IPS DF 6.9 (cell line): ENCODE data around the gene KCNB1.

ENCODE experiments used
- DNase-seq: peaks from one replicate; pipeline ENCODE4 v3.0.0-alpha.2; 2013; ENCODE audit warnings: low read depth, low spot score
- H3K27ac ChIP-seq: one replicate; pipeline ENCODE4 v1.5.1; 2013; ENCODE audit warnings: low read length, control low read depth
- H3K27me3 ChIP-seq: 2 replicates; pipeline ENCODE4 v1.6.1; 2013; ENCODE audit warnings: mild to moderate bottlenecking, low read length; ENCODE audit not compliant: control insufficient read depth, insufficient read depth
- H3K36me3 ChIP-seq: 2 replicates; pipeline ENCODE4 v1.6.1; 2013; ENCODE audit warnings: low read length; ENCODE audit not compliant: control insufficient read depth, insufficient read depth
- H3K4me1 ChIP-seq: 2 replicates; pipeline ENCODE4 v1.6.1; 2013; ENCODE audit warnings: low read length; ENCODE audit not compliant: control insufficient read depth, insufficient read depth
- H3K4me3 ChIP-seq: 2 replicates; pipeline ENCODE4 v1.5.1; 2013; ENCODE audit warnings: mild to moderate bottlenecking, low read length
- H3K9me3 ChIP-seq: 2 replicates; pipeline ENCODE4 v1.6.1; 2013; ENCODE audit warnings: low read length, inconsistent platforms; ENCODE audit not compliant: control insufficient read depth, insufficient read depth
- WGBS: extraction: QIAGEN DNeasy Blood & Tissue Kit; methylation state at CpG from one replicate; pipeline ENCODE4 v1.1.7; 2013; ENCODE audit warnings: mixed read lengths, missing lambda C conversion rate; ENCODE audit not compliant: insufficient read length, insufficient coverage; 5-methylcytosine and 5-hydroxymethylcytosine counted together

The KCNB1 gene

GRCh38 chr20:49349078-49349477 is 133.4 kb downstream of the KCNB1 start:
- Histone ChIP-seq H3K4me1 (peaks cover 2% of the 10 kb centered on the region; the same call in 1 of the 2 replicates), H3K36me3 (no peaks in the 10 kb centered on the region), H3K9me3 (no peaks in the 10 kb centered on the region), H3K27ac (no peak overlapping the region), H3K4me3 (no peak overlapping the region), H3K27me3 (no peaks in the 10 kb centered on the region)
- no peak for DNase-seq
- WGBS = no CpG with 5 or more reads among the region's 1 CpG

GRCh38 chr20:49348563-49348962 is 133.9 kb downstream of the KCNB1 start:
- no peaks in the 10 kb centered on the region for H3K36me3 ChIP-seq
- no peak overlapping the region for H3K27ac ChIP-seq
- no CpG with 5 or more reads among the region's 4 CpGs for WGBS
- H3K4me1 ChIP-seq = peaks cover 2% of the 10 kb centered on the region; the same call in 1 of the 2 replicates
- no peaks in the 10 kb centered on the region for H3K27me3 ChIP-seq
- DNase-seq = no peak
- H3K9me3 ChIP-seq = no peaks in the 10 kb centered on the region
- H3K4me3 ChIP-seq = no peak overlapping the region

- Histone ChIP-seq H3K4me1 (peaks cover 2% of the 10 kb centered on the region; the same call in 1 of the 2 replicates), H3K4me3 (no peak overlapping the region), H3K27me3 (no peaks in the 10 kb centered on the region), H3K27ac (no peak overlapping the region), H3K9me3 (no peaks in the 10 kb centered on the region), H3K36me3 (no peaks in the 10 kb centered on the region)
- no peak for DNase-seq
- no CpG with 5 or more reads among the region's 9 CpGs for WGBS
Measured at GRCh38 chr20:49347156-49347555, 135.3 kb downstream of the KCNB1 start.

GRCh38 chr20:49346682-49347081 is 135.8 kb downstream of the KCNB1 start:
- no CpG with 5 or more reads among the region's 3 CpGs for WGBS
- H3K27ac ChIP-seq = no peak overlapping the region
- no peak for DNase-seq

GRCh38 chr20:49345524-49345923 is 136.9 kb downstream of the KCNB1 start:
- Histone ChIP-seq H3K4me1 (peaks cover 2% of the 10 kb centered on the region; the same call in 1 of the 2 replicates), H3K4me3 (no peak overlapping the region), H3K27ac (no peak overlapping the region), H3K27me3 (no peaks in the 10 kb centered on the region), H3K9me3 (no peaks in the 10 kb centered on the region), H3K36me3 (no peaks in the 10 kb centered on the region)
- DNase-seq = no peak
- WGBS = no CpG with 5 or more reads among the region's 14 CpGs

More at GRCh38 chr20:49346682-49347081, 135.8 kb downstream of the KCNB1 start:
- Histone ChIP-seq H3K4me3 (no peak overlapping the region), H3K9me3 (no peaks in the 10 kb centered on the region), H3K27me3 (no peaks in the 10 kb centered on the region), H3K36me3 (no peaks in the 10 kb centered on the region), H3K4me1 (peaks cover 2% of the 10 kb centered on the region; the same call in 1 of the 2 replicates)

GRCh38 chr20:49344975-49345374 is 137.5 kb downstream of the KCNB1 start:
- no peaks in the 10 kb centered on the region for H3K27me3 ChIP-seq
- WGBS = no CpG with 5 or more reads among the region's 9 CpGs
- peaks cover 2% of the 10 kb centered on the region; the same call in 1 of the 2 replicates for H3K4me1 ChIP-seq
- DNase-seq = no peak
- H3K4me3 ChIP-seq = no peak overlapping the region
- no peaks in the 10 kb centered on the region for H3K36me3 ChIP-seq
- H3K9me3 ChIP-seq = no peaks in the 10 kb centered on the region
- no peak overlapping the region for H3K27ac ChIP-seq

- no CpG with 5 or more reads among the region's 2 CpGs for WGBS
- no peak overlapping the region for H3K4me3 ChIP-seq
- H3K4me1 ChIP-seq = peaks cover 2% of the 10 kb centered on the region; the same call in 1 of the 2 replicates
- no peaks in the 10 kb centered on the region for H3K27me3 ChIP-seq
- no peak overlapping the region for H3K27ac ChIP-seq
- no peaks in the 10 kb centered on the region for H3K36me3 ChIP-seq
- H3K9me3 ChIP-seq = no peaks in the 10 kb centered on the region
- no peak for DNase-seq
Measured at GRCh38 chr20:49344140-49344539, 138.3 kb downstream of the KCNB1 start.

GRCh38 chr20:49343246-49343645 is 139.2 kb downstream of the KCNB1 start:
- Histone ChIP-seq H3K27ac (no peak overlapping the region), H3K4me3 (no peak overlapping the region), H3K36me3 (no peaks in the 10 kb centered on the region), H3K27me3 (no peaks in the 10 kb centered on the region), H3K4me1 (peaks cover 2% of the 10 kb centered on the region; the same call in 1 of the 2 replicates), H3K9me3 (no peaks in the 10 kb centered on the region)
- DNase-seq = no peak
- WGBS = no CpG with 5 or more reads among the region's 9 CpGs

- H3K9me3 ChIP-seq = no peaks in the 10 kb centered on the region
- no peak overlapping the region for H3K27ac ChIP-seq
- DNase-seq = no peak
- no CpG with 5 or more reads among the region's 14 CpGs for WGBS
- no peak overlapping the region for H3K4me3 ChIP-seq
- H3K4me1 ChIP-seq = no peaks in the 10 kb centered on the region
- no peaks in the 10 kb centered on the region for H3K27me3 ChIP-seq
- no peaks in the 10 kb centered on the region for H3K36me3 ChIP-seq
Measured at GRCh38 chr20:49340161-49340966, 142.1 kb downstream of the KCNB1 start.

GRCh38 chr20:49339123-49339522 is 143.3 kb downstream of the KCNB1 start:
- Histone ChIP-seq H3K36me3 (no peaks in the 10 kb centered on the region), H3K4me3 (no peak overlapping the region), H3K27ac (no peak overlapping the region), H3K9me3 (no peaks in the 10 kb centered on the region), H3K4me1 (no peaks in the 10 kb centered on the region), H3K27me3 (no peaks in the 10 kb centered on the region)
- no peak for DNase-seq
- no CpG with 5 or more reads among the region's 9 CpGs for WGBS

GRCh38 chr20:49338061-49338460 is 144.4 kb downstream of the KCNB1 start:
- H3K4me3 ChIP-seq = no peak overlapping the region
- no peaks in the 10 kb centered on the region for H3K36me3 ChIP-seq
- no peak overlapping the region for H3K27ac ChIP-seq
- H3K4me1 ChIP-seq = peaks cover 2% of the 10 kb centered on the region
- DNase-seq = no peak
- no peaks in the 10 kb centered on the region for H3K27me3 ChIP-seq
- no peaks in the 10 kb centered on the region for H3K9me3 ChIP-seq
- WGBS = no CpG with 5 or more reads among the region's 11 CpGs
